ENCODE measurements around the gene VTI1A.
"Not testable (repeated sequence)": the region's sequence is repeated elsewhere in the genome, so short reads cannot be mapped to it uniquely, and the experiment has no call there.

Gene VTI1A

DNA sequence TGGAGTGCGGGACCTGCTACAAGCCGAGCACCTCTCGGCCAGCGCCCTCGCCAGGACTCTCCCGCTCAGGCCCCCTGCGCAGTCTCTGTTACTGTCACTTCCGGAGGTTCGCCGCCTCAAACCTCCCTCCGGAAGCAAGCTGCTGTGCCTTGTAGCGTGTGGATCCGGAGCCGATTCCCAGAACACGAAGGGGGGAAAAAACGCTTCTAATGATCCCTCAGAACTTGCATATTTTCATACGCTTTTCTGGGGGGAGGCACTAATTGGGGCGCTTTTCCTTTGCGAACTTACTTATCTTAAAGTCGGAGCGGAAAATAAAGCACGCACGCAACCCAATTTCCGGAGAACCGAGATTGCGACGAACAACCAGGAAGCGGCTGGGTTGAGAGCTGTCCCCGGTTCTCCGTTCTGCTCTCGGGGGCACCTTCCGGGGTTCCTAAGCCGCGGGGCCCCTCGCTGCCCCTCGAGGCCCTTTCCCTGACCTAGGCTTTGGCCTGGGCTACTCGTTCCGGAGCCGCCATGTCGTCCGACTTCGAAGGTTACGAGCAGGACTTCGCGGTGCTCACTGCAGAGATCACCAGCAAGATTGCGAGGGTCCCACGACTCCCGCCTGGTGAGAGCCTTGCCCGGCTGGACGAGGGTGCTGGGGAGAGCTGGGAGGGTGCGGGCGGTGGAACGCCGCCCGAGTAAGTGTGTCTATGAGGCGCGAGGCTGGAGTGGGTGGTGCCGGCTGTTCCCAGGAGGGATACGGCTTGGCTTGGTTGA is at the start of gene VTI1A, which contains the start of gene ZDHHC6:
VTI1A (plus strand) TSS at position 361 of the 765 bp plus-strand sequence; CDS start at position 520, 159 bp downstream.
ZDHHC6 (minus strand) TSS at position 60 of the 765 bp plus-strand sequence. CDS start 1,478 bp downstream, outside the sequence.
- peak; percentile 87 for DNase-seq

- no peak for DNase-seq
Observed at GRCh38 chr10:112397592-112397991, 49.4 kb upstream of the VTI1A start.

DNA sequence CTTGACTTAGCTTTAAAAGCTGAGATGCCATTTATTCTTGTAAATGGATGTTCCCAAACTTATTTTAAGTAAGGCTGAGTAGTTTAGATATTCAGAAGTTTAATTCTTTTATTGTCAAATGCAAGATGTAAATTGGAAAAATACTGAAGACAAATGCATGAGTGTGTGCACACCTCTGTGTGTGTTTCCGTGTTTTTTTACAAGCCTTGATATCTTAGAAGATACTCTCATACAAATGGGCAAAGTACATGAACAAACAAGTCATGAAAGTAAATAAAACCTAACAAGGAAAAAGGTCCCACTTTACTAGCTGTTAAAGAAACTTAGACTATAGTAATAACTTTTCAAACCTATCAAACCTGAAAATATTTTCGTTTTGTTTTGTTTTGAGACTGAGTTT is 44.1 kb upstream of the VTI1A start:
- DNase-seq: no peak

GRCh38 chr10:112404617-112405016 is 42.4 kb upstream of the VTI1A start:
- DNase-seq: no peak

- DNase-seq: not testable (repeated sequence)
Observed at GRCh38 chr10:112406806-112407205, 40.2 kb upstream of the VTI1A start.

DNA sequence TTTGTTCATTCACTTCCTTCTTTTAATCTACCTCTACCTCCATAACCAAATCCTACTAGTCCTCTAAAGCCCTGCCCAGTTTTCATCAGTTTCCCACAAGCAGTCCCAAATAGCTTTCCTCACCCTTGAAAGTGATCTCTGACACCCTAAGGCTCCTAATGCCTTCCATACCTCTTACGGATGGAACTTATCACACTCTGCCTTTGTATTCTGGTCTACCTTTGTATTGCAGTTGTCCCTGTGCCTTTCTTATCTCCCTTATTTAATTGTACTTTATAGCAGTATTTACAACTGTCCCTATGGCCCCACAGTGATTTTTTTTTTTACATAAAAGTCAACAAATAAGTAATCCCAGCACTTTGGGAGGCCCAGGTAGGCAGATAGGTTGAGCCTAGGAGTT is 39.3 kb upstream of the VTI1A start:
- no peak for DNase-seq

GRCh38 chr10:112409299-112409698 is 37.7 kb upstream of the VTI1A start:
- DNase-seq: no peak

GRCh38 chr10:112409755-112410154 is 37.3 kb upstream of the VTI1A start:
- DNase-seq: no peak

DNA sequence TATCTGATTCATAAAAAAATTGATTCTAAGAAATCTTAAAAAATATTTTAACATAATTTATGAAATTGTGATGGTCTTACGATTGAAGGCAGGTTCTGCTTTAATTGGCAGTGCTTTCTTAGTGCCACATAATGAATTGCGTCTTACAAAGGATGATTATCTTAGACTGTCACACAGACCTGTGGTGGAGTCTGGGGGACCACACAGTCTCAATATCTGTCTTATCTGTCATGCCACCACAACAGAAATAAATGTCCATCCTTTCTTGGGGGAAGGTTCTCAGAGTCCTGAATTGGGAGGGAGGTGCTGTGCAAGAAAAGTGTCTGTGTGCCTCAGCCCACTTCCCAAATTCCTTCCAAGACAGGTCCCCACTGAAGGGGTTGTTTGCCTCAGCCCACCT is 34.3 kb upstream of the VTI1A start:
- DNase-seq: no peak

GRCh38 chr10:112421731-112422130 is 25.3 kb upstream of the VTI1A start:
- DNase-seq: no peak

DNA sequence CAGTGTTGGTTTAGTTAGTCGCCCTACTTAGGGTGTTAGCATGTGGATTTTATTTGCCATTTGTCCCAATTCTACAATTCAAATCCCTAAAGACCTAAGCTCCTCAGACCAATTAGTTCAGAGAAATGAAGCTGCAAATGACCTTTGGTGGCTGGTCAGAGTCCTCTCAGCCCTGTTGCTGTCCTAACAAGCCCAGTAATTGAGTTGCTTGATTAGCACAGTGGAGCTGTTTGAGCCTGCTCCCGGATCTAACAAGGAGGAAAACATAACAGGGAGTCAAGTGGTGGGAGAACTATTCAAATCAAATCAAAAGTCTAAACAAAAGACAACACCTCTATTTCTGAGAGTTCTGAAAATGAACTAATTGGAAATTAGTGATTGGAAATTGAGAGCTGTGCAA is 22.4 kb upstream of the VTI1A start:
- DNase-seq: no peak

DNA sequence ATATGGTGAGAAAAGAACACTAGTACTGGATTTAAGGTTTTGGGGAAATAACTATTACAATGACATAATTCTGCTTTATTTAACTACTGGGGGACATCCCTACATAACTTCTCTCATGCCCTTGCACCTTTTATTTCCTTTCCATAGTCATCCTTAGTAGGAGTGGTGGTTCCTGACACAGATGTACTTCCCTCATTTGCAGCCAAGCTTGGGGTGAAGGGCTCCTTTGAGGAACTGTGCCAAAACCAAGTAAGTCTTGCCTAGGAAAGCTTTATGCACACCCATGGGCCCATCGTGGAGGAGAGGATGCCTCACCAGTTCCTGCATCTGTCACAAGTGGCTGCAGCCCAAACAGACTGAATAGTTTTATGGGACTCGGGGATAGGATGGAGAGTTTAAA is 20.9 kb upstream of the VTI1A start:
- DNase-seq: no peak

DNA sequence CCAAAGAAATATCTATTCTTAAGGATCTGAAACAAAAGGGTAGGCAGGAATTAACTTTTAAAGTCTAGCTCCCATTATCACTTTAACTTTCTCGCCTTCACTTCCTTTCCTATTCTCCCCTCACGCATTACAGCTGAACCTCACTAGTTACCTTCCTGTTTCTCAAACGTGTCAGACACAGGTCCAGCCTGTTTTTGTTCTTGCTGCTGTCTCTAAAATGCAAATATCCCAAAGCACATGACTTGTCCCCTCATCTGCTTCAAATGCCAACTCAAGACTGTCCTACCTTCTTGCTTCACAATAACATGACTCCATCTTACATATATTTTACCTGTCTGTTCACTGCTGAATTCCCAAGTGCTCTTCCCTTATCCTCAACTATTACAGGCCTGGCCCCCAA is 17.9 kb upstream of the VTI1A start:
- DNase-seq: no peak

- no peak for DNase-seq
Observed at GRCh38 chr10:112429654-112430230, 17.3 kb upstream of the VTI1A start.

- DNase-seq: no peak
Observed at GRCh38 chr10:112433136-112433535, 13.9 kb upstream of the VTI1A start.

- DNase-seq: no peak
Observed at GRCh38 chr10:112434988-112435619, 11.9 kb upstream of the VTI1A start.

- DNase-seq: no peak
Observed at GRCh38 chr10:112438356-112438755, 8.7 kb upstream of the VTI1A start.

DNA sequence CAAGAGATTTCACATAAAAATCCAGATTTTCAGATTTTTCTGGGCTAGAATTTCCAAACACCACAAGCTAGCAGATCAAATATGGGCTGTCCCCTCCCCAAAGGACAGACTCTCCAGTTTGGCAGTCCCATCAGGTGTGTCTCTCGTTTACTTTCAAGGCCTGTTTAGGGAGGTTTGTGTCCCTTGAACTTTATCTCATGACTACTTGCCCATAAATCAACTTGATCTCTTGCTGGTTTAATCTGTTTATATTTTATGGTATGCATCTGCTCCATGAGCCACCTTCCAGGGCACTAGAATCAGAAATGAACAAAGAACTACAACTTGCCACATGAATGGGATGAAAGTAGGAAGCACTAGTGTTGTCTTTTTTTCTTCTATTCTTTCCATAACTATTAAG is 5.5 kb upstream of the VTI1A start:
- DNase-seq: no peak

DNA sequence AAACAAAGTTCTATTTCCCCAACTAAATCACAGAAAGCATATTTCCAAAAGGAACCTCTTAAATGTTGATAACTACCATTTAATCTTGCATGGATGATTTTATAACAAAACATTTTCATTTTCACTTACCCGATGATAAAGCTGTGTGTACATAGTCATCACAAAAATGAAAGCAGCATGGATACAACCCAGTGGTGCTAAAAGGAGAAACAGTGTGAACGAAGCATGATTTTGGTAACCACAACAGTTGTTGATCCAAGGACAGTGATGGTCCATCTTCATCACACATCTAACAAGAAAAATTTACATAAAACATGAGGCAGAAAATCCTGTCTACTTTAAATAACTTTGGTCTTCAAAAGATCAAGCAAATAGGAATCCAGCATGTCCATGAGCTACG is 5.0 kb upstream of the VTI1A start:
- no peak for DNase-seq

DNA sequence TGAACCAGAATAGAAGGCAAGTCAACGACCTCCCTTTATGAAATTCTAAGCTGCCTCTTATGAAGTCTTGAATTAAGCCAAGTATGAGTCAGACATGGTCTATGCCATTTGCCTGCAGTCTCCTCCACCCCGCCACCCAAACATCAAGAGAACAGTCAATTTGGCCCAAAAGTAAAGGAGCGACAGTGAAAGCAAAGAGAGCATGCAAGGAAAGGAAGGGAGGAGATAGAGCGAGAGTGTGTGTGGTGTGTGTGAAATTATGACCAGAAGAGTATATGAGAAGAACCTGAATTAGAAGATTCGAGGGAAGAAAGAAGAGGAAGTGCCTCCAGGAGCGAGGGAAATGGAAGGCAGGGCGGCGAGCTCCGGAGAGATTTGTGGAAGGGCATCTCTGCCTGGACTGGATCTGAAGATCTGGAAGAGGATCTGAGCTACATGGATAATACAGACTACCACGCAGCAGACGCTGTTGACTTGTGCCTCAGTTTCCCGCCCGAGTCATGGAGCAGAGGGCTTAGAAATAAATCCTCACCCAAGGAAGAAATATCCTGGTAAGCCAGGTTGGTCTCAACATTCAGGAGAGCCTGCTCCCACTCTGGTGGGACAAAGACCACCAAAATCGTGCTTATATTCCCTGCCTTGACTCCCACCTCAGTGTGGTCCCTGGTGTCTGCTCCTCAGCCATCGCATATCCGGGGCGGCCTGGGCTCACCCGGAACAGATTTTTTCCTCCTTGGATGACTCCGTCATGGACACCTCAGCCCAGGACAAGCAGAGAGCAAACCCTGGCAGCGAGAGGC is 760 bp upstream of the VTI1A start:
- peak; percentile 14 for DNase-seq

DNA sequence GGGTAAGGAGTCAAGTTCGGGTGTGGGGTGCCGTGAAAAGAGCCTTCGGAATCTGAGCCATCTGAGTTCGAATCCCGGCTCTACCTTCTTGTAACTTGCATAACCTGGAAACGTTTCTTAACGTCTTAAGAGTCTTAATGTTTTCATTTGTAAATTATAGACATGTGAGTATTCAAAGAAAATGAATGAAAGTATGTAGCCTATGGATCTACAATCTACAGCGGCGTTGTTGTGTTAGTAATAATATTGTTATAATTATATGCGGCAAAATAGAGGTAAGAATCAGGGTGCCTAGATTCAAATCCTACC is 559 bp downstream of the VTI1A start:
- DNase-seq: no peak

GRCh38 chr10:112448888-112449287 is 1.9 kb downstream of the VTI1A start:
- DNase-seq: no peak
